Loucy (cell line): ENCODE data around the gene RRAS2.
"Not testable (repeated sequence)": the region's sequence is repeated elsewhere in the genome, so short reads cannot be mapped to it uniquely, and the experiment has no call there.

Experiments used
- H2AFZ ChIP-seq: fragments of 200-600 bp; sonication (generic); 2 replicates; pipeline ENCODE4 v1.6.0; 2016; ENCODE audit warnings: antibody characterized with exemption, mild to moderate bottlenecking, low read length, moderate library complexity
- H3F3A ChIP-seq: fragments of 200-600 bp; 2 replicates; pipeline ENCODE4 v1.6.0; 2016; ENCODE audit warnings: antibody characterized with exemption, low read depth, mild to moderate bottlenecking
- H3K27me3 ChIP-seq: fragments of 200-600 bp; sonication (generic); 2 replicates; pipeline ENCODE4 v1.6.1; 2014; ENCODE audit warnings: low read length, mild to moderate bottlenecking; ENCODE audit not compliant: insufficient read depth, poor library complexity, severe bottlenecking
- H3K36me3 ChIP-seq: fragments of 200-600 bp; sonication (generic); 2 replicates; pipeline ENCODE4 v1.6.1; 2016; ENCODE audit warnings: low read length; ENCODE audit not compliant: insufficient read depth
- H3K4me1 ChIP-seq: fragments of 200-600 bp; sonication (generic); 2 replicates; pipeline ENCODE4 v1.5.1; 2014; ENCODE audit warnings: low read length, mild to moderate bottlenecking; ENCODE audit not compliant: insufficient read depth, poor library complexity, severe bottlenecking
- H3K4me2 ChIP-seq: fragments of 200-600 bp; sonication (generic); 2 replicates; pipeline ENCODE4 v1.6.0; 2014; ENCODE audit warnings: antibody characterized with exemption, low read length, low read depth, mild to moderate bottlenecking; ENCODE audit not compliant: poor library complexity, severe bottlenecking
- H3K4me3 ChIP-seq: fragments of 200-600 bp; sonication (generic); 2 replicates; pipeline ENCODE4 v1.5.1; 2014; ENCODE audit warnings: low read length, mild to moderate bottlenecking, mixed read lengths; ENCODE audit not compliant: poor library complexity, severe bottlenecking
- H3K79me2 ChIP-seq: fragments of 200-600 bp; sonication (generic); 2 replicates; pipeline ENCODE4 v1.6.1; 2014; ENCODE audit warnings: low read length; ENCODE audit not compliant: insufficient read depth
- H3K9ac ChIP-seq: fragments of 200-600 bp; sonication (generic); 2 replicates; pipeline ENCODE4 v1.6.0; 2014; ENCODE audit warnings: mild to moderate bottlenecking, low read depth, low read length, moderate library complexity; ENCODE audit not compliant: poor library complexity, severe bottlenecking
- H3K9me2 ChIP-seq: fragments of 200-600 bp; sonication (generic); replicated peaks from 2 replicates; pipeline ENCODE4 v1.6.1; 2016; ENCODE audit warnings: low read depth, low read length, mixed read lengths
- H3K9me3 ChIP-seq: fragments of 200-600 bp; sonication (generic); 2 replicates; pipeline ENCODE4 v1.6.1; 2014; ENCODE audit warnings: mild to moderate bottlenecking, antibody characterized with exemption, low read length, low read depth; ENCODE audit not compliant: insufficient read depth
- H4K20me1 ChIP-seq: fragments of 200-600 bp; sonication (generic); 2 replicates; pipeline ENCODE4 v1.6.0; 2014; ENCODE audit warnings: antibody characterized with exemption, low read length, mild to moderate bottlenecking; ENCODE audit not compliant: insufficient read depth, poor library complexity, severe bottlenecking
- CTCF ChIP-seq: fragments of 200-600 bp; sonication (generic); conservative IDR thresholded peaks from 2 replicates; pipeline ENCODE4 v1.5.1; 2014; ENCODE audit warnings: mild to moderate bottlenecking, antibody characterized with exemption, low read length
- EZH2phosphoT487 ChIP-seq: fragments of 200-600 bp; IDR thresholded peaks from 2 replicates; pipeline ENCODE4 v1.6.1; 2018; ENCODE audit warnings: antibody characterized with exemption, mild to moderate bottlenecking, moderate library complexity, borderline replicate concordance

RRAS2 gene

GRCh38 chr11:14253421-14253820 is 105.6 kb downstream of the RRAS2 start:
- TF ChIP-seq CTCF (peak; percentile 12; the same call in 1 of the 2 replicates), EZH2phosphoT487 (no peak)
- H3K4me2 ChIP-seq: no peak overlapping the region
- peaks cover 41% of the 10 kb centered on the region for H3K27me3 ChIP-seq
- no peak overlapping the region for H3K4me3 ChIP-seq
- no peak overlapping the region for H3K9ac ChIP-seq
- no peaks in the 10 kb centered on the region for H3K36me3 ChIP-seq
- peaks cover 7% of the 10 kb centered on the region for H3K4me1 ChIP-seq
- no peaks in the 10 kb centered on the region for H3K79me2 ChIP-seq
- no peaks in the 10 kb centered on the region for H3F3A ChIP-seq
- H4K20me1 ChIP-seq: no peaks in the 10 kb centered on the region
- no peaks in the 10 kb centered on the region for H3K9me3 ChIP-seq
- no peaks in the 10 kb centered on the region for H3K9me2 ChIP-seq
- H2AFZ ChIP-seq: no peak overlapping the region

GRCh38 chr11:14252501-14252900 is 106.5 kb downstream of the RRAS2 start:
- H2AFZ ChIP-seq, H3K9ac ChIP-seq, H3K9me2 ChIP-seq, H3K79me2 ChIP-seq, H3K36me3 ChIP-seq, H3K4me3 ChIP-seq, H3F3A ChIP-seq, H4K20me1 ChIP-seq, H3K4me1 ChIP-seq, H3K4me2 ChIP-seq, H3K9me3 ChIP-seq: not testable (repeated sequence)
- H3K27me3 ChIP-seq: peaks cover 36% of the 10 kb centered on the region

GRCh38 chr11:14251754-14252153 is 107.2 kb downstream of the RRAS2 start:
- Histone ChIP-seq H3K79me2 (no peaks in the 10 kb centered on the region), H3K27me3 (peaks cover 33% of the 10 kb centered on the region), H3K9ac (no peak overlapping the region)

More at GRCh38 chr11:14251754-14252153, 107.2 kb downstream of the RRAS2 start:
- H3K4me2 ChIP-seq: no peak overlapping the region
- H3F3A ChIP-seq: no peaks in the 10 kb centered on the region
- no peak overlapping the region for H2AFZ ChIP-seq
- no peaks in the 10 kb centered on the region for H3K9me2 ChIP-seq
- no peaks in the 10 kb centered on the region for H3K36me3 ChIP-seq
- H3K4me1 ChIP-seq: peaks cover 7% of the 10 kb centered on the region
- no peaks in the 10 kb centered on the region for H3K9me3 ChIP-seq
- no peaks in the 10 kb centered on the region for H4K20me1 ChIP-seq
- TF ChIP-seq EZH2phosphoT487 (no peak), CTCF (no peak)
- no peak overlapping the region for H3K4me3 ChIP-seq
